Thyroid gland (tissue), 4 donors: Measurements from ENCODE around the gene HAGHL.

Source experiments
- POLR2A ChIP-seq, 2 donors: fragments of 450-650 bp; IDR thresholded peaks; one replicate each; pipeline ENCODE4 v1.6.1; 2017; ENCODE audit warnings: antibody characterized with exemption in 2 of 2, mild to moderate bottlenecking in 2 of 2, moderate library complexity in 1 of 2
- TF ChIP-seq, protein P1 (sequence below), 6 experiments: fragments of 200-600 bp in 3 of 6; fragments of 450-650 bp in 3 of 6; sonication (generic) in 3 of 6; IDR thresholded peaks; one replicate each; pipeline ENCODE4 v1.5.1; 2016 to 2019; ENCODE audit warnings: antibody characterized with exemption in 6 of 6, mild to moderate bottlenecking in 2 of 6, inconsistent platforms in 1 of 6, moderate library complexity in 1 of 6

DNA sequence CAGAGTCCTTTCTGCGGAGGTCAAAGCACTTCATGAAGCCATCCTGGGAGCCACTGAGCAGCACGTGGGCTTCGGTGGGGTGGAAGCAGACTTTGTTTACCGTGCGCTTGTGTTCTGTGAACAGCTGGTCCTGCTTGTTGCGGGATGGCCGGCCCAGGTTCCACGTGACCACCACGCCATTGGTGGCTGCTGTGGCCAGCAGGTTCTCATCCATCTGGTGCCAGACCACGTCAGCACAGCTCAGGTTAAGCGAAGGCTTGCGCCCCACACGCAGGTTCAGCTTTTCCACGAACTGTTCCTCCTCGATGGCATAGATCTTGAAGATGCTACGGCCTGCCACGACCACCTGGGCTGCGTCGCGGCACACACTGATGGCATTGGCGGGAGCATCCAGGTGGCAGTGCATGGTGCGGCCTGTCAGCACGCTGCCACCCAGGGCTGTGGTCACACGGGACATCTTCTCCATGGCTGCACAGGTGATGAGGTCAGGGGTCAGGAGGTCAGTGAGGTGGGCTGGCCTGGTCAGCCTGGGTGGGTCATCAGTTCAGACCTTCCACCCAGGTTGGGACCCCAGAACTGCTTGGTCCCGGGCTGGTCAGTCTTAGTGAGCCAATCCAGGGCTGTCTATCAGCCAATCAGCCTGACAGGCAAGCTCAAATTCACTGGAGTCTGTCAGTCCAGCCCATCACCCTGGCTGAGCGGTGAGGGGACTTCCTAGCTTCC lies 37.6 kb upstream of the HAGHL start:
- TF ChIP-seq, protein P1, sequence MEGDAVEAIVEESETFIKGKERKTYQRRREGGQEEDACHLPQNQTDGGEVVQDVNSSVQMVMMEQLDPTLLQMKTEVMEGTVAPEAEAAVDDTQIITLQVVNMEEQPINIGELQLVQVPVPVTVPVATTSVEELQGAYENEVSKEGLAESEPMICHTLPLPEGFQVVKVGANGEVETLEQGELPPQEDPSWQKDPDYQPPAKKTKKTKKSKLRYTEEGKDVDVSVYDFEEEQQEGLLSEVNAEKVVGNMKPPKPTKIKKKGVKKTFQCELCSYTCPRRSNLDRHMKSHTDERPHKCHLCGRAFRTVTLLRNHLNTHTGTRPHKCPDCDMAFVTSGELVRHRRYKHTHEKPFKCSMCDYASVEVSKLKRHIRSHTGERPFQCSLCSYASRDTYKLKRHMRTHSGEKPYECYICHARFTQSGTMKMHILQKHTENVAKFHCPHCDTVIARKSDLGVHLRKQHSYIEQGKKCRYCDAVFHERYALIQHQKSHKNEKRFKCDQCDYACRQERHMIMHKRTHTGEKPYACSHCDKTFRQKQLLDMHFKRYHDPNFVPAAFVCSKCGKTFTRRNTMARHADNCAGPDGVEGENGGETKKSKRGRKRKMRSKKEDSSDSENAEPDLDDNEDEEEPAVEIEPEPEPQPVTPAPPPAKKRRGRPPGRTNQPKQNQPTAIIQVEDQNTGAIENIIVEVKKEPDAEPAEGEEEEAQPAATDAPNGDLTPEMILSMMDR (IDR thresholded peaks at IDR 0.05) = no peak
- no peak for TF ChIP-seq POLR2A (IDR thresholded peaks at IDR 0.05)
